Fibroblast of pulmonary artery (primary cell): Measurements from ENCODE around the gene AKAP9.
"Not testable (repeated sequence)": the region's sequence is repeated elsewhere in the genome, so short reads cannot be mapped to it uniquely, and the experiment has no call there.

Experiments
- DNase-seq: peaks from one replicate; pipeline ENCODE4 v3.0.0-alpha.2; 2010; ENCODE audit warnings: low read depth
- H3K4me3 ChIP-seq: replicated peaks from 2 replicates; pipeline ENCODE4 v1.5.1; 2011; ENCODE audit warnings: low read depth, mild to moderate bottlenecking, control low read depth, low read length, moderate library complexity
- CTCF ChIP-seq: IDR thresholded peaks from 2 replicates; pipeline ENCODE4 v1.5.1; 2011; ENCODE audit warnings: mild to moderate bottlenecking, control low read depth, low read length, inconsistent platforms; ENCODE audit errors: missing control alignments

The AKAP9 gene

GRCh38 chr7:91945476-91945875 lies 4.8 kb downstream of the AKAP9 start:
- DNase-seq, result peak; percentile 87
- TF ChIP-seq CTCF, result peak; percentile 45
- H3K4me3 ChIP-seq, result no peak overlapping the region

GRCh38 chr7:91946549-91946948 lies 5.9 kb downstream of the AKAP9 start:
- no peak for DNase-seq
- no peak for TF ChIP-seq CTCF
- H3K4me3 ChIP-seq, result no peak overlapping the region

- TF ChIP-seq CTCF, result no peak
These were observed 7.3 kb downstream of the AKAP9 start for GRCh38 chr7:91947948-91948347.

GRCh38 chr7:91949221-91950009 lies 8.8 kb downstream of the AKAP9 start:
- H3K4me3 ChIP-seq, result no peak overlapping the region
- no peak for TF ChIP-seq CTCF
- peak; percentile 12 for DNase-seq

More at GRCh38 chr7:91947948-91948347, 7.3 kb downstream of the AKAP9 start:
- no peak for DNase-seq
- H3K4me3 ChIP-seq, result no peak overlapping the region

GRCh38 chr7:91953618-91954017 lies 13.0 kb downstream of the AKAP9 start:
- DNase-seq, result peak; percentile 20
- H3K4me3 ChIP-seq, result no peak overlapping the region
- TF ChIP-seq CTCF, result peak; percentile 22

- not testable (repeated sequence) for H3K4me3 ChIP-seq, DNase-seq
These were observed 15.8 kb downstream of the AKAP9 start for GRCh38 chr7:91956464-91956863.

- H3K4me3 ChIP-seq, result no peak overlapping the region
- DNase-seq, result no peak
- no peak for TF ChIP-seq CTCF
These were observed 16.6 kb downstream of the AKAP9 start for GRCh38 chr7:91957232-91957631.
